GM18517 (cell line): Measurements from ENCODE around the gene IL36B.
"Not testable (repeated sequence)": the region's sequence is repeated elsewhere in the genome, so short reads cannot be mapped to it uniquely, and the experiment has no call there.

Experiments
- ATAC-seq: cut with Tn5 transposase; IDR thresholded peaks from one replicate; pipeline ENCODE4 v1.9.1; 2021; ENCODE audit warnings: mild to moderate bottlenecking, moderate library complexity; ENCODE audit not compliant: unreplicated experiment

IL36B gene

GRCh38 chr2:113052396-113052917 is at the start of gene IL36B:
Gene IL36B, minus strand, starts transcription at chr2:113052867.
- no peak for ATAC-seq

GRCh38 chr2:113102133-113102532 is 49.5 kb upstream of the IL36B start:
- ATAC-seq, result no peak

GRCh38 chr2:113098532-113098931 is 45.9 kb upstream of the IL36B start:
- ATAC-seq, result no peak

GRCh38 chr2:113098041-113098440 is 45.4 kb upstream of the IL36B start:
- no peak for ATAC-seq

GRCh38 chr2:113096842-113097618 is 44.4 kb upstream of the IL36B start:
- not testable (repeated sequence) for ATAC-seq

GRCh38 chr2:113096306-113096705 is 43.6 kb upstream of the IL36B start:
- not testable (repeated sequence) for ATAC-seq

- no peak for ATAC-seq
Measured at GRCh38 chr2:113093613-113093977, 40.9 kb upstream of the IL36B start.

GRCh38 chr2:113092864-113093612 is 40.4 kb upstream of the IL36B start:
- no peak for ATAC-seq

- ATAC-seq, result no peak
Measured at GRCh38 chr2:113091231-113091896, 38.7 kb upstream of the IL36B start.

GRCh38 chr2:113089916-113090315 is 37.2 kb upstream of the IL36B start:
- no peak for ATAC-seq

GRCh38 chr2:113088213-113088992 is 35.7 kb upstream of the IL36B start:
- no peak for ATAC-seq

- no peak for ATAC-seq
Measured at GRCh38 chr2:113085542-113085941, 32.9 kb upstream of the IL36B start.

GRCh38 chr2:113084249-113085000 is 31.8 kb upstream of the IL36B start:
- no peak for ATAC-seq

- no peak for ATAC-seq
Measured at GRCh38 chr2:113083296-113083695, 30.6 kb upstream of the IL36B start.

GRCh38 chr2:113081488-113082210 is 29.0 kb upstream of the IL36B start:
- no peak for ATAC-seq

GRCh38 chr2:113080134-113080533 is 27.5 kb upstream of the IL36B start:
- ATAC-seq, result no peak

GRCh38 chr2:113079131-113079530 is 26.5 kb upstream of the IL36B start:
- no peak for ATAC-seq

GRCh38 chr2:113078350-113078839 is 25.7 kb upstream of the IL36B start:
- ATAC-seq, result no peak

- no peak for ATAC-seq
Measured at GRCh38 chr2:113077921-113078320, 25.3 kb upstream of the IL36B start.
